Lower leg skin (tissue), 4 donors: ENCODE results near the gene RNLS. TPM values are rescaled to one million over a fixed set of nuclear protein-coding genes. Genes with fewer than 3 reads are reported as not detected.

Experiments used
- DNase-seq, 2 donors: peaks; one replicate each; pipeline ENCODE4 v3.0.0-alpha.2; 2019; ENCODE audit warnings: low spot score in 2 of 2
- H3K4me3 ChIP-seq: fragments of 200-600 bp; sonication (generic); 2 replicates; pipeline ENCODE4 v1.5.1; 2017; ENCODE audit warnings: mild to moderate bottlenecking, low read depth; ENCODE audit not compliant: poor library complexity, severe bottlenecking
- CTCF ChIP-seq, 3 donors: fragments of 450-650 bp; IDR thresholded peaks; one replicate each; pipeline ENCODE4 v1.5.1; 2016; ENCODE audit warnings: antibody characterized with exemption in 3 of 3, mild to moderate bottlenecking in 3 of 3, moderate library complexity in 2 of 3
- POLR2A ChIP-seq, 2 donors: fragments of 450-650 bp; IDR thresholded peaks; one replicate each; pipeline ENCODE4 v1.6.1; 2016 to 2017; ENCODE audit warnings: antibody characterized with exemption in 2 of 2, mild to moderate bottlenecking in 1 of 2, moderate library complexity in 1 of 2
- WGBS, 2 donors: methylation state at CpG; one replicate each; pipeline ENCODE4 v1.1.5; 2018; 5-methylcytosine and 5-hydroxymethylcytosine counted together
- intact Hi-C: fragments of 100-400 bp; cut with DNase I; formaldehyde crosslinking; loops from one replicate; pipeline ENCODE4 v1.15.0; 2023; ENCODE audit warnings: low total_unique reads
- total RNA-seq, 4 donors: library from RNA; depleted of rRNA; stranded (reverse); fragments of >200 nt; gene quantifications; one replicate each; pipeline ENCODE4 v1.1.0, GENCODE V29; 2016

RNLS gene
- total RNA-seq, 4 donors from 2014 or later: 6.8 to 18.3 (median 10.9) TPM

DNA sequence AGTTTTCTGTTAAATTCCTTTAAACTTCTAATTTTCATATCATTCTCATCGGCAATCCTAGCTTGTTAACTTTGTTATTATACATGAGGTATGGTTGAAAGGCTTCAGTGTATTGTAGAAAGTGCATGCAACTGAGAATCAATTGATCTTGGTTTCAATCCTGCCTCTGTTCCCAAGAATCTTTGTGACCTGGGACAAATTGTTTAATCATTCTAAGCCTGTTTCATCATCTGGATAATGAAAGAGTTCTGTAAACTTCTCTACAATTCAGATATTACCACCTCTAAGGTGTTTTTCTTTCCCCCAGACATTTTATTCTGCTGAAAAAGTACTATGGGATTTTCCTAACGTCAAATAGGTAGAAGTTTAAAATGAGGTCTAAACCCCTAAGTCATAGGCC lies 179.0 kb downstream of the RNLS start:
- WGBS, 2 donors: 94 to 97% methylated on average over 2 of the region's 2 CpGs
- intact Hi-C loops: no loop called here
- TF ChIP-seq CTCF (IDR thresholded peaks at IDR 0.05) (no peak), POLR2A (IDR thresholded peaks at IDR 0.05) (no peak)

DNA sequence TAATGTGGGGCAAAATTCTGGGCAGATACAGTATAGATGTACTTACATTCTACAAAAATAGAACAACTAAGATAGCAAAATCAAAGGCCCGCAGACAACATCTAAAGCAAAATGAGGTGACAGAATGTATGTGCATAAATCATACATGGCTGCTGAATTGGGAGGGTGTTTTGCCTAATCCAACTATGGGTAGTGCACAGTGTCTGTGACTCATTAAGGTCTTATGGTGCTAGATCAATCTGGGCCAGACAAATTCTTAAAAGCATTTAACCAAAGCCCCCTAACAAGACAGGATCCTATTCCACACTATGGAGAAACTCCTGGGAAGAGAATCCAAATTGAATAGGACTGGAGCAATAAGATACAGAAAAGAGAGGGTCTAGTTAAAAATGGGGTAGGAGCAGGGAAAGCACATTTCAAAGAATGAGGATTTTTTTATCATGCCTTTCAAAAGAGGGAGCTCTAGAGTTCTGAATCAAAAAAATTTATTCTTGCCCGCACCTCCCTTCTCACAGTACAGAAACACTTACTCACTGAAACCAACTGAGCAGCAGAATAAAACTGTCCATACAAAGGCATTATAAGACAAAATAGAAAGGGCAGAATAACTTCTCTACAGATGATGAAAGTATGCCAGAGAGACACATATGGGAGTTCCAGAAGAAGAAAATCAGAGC lies 181.3 kb downstream of the RNLS start:
- H3K4me3 ChIP-seq: no peak overlapping the region
- no peak for DNase-seq
- 72 to 75% methylated on average over 2 of the region's 2 CpGs for WGBS, 2 donors
- TF ChIP-seq POLR2A (IDR thresholded peaks at IDR 0.05): no peak
- TF ChIP-seq CTCF (IDR thresholded peaks at IDR 0.05): no peak
- intact Hi-C loops: no loop called here

More for the DNA sequence above, 179.0 kb downstream of the RNLS start:
- DNase-seq: no peak
- no peak overlapping the region for H3K4me3 ChIP-seq

- 95 to 97% methylated on average over 3 of the region's 3 CpGs for WGBS, 2 donors
- TF ChIP-seq POLR2A (IDR thresholded peaks at IDR 0.05) (no peak), CTCF (IDR thresholded peaks at IDR 0.05) (no peak)
- H3K4me3 ChIP-seq: no peak overlapping the region
- intact Hi-C loops: no loop called here
- DNase-seq: no peak
Measured at GRCh38 chr10:88399240-88399639, 183.9 kb downstream of the RNLS start.

DNA sequence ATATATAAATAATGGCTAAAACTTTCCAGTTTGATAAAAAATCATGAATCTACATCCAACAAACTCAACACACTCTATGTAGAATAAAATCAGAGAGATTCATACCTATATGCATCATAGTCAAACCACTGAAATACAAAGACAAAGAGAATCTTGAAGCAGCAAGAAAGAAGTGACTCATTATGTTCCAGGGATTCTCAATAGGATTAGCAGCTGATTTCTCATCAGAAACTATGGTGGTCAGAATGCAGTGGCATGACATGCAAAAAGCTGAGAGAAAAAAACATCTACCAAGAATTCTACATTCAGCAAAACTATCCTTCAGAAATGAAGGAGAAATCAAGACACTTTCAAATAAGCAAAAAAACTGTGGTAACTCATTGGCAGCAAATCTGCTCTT lies 187.4 kb downstream of the RNLS start:
- intact Hi-C loops: no loop called here
- TF ChIP-seq CTCF (IDR thresholded peaks at IDR 0.05) (no peak), POLR2A (IDR thresholded peaks at IDR 0.05) (no peak)
- DNase-seq: no peak
- no peak overlapping the region for H3K4me3 ChIP-seq

DNA sequence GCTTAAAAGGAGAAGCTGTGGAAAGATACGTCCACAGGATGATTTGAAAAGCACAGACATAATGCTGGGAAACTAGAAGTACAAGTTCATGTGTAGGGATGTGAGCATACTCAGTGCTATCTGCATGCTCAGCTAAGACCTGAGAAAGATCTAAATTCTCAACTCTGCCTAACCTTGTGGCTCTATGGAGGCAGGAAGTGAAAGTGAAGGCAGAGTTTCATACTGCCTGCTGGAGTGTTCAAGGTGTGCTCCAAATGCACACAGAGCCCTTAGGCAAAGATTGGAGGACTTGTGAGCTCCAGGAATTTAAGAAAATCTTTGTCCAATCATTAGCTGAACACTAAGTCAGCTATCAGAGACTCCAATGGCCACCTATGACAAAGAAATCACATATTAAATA lies 190.9 kb downstream of the RNLS start:
- intact Hi-C loops: no loop called here
- WGBS, 2 donors: 70 to 83% methylated on average over 1 of the region's 1 CpG
- no peak for DNase-seq
- TF ChIP-seq POLR2A (IDR thresholded peaks at IDR 0.05) (no peak), CTCF (IDR thresholded peaks at IDR 0.05) (no peak)
- H3K4me3 ChIP-seq: no peak overlapping the region

DNA sequence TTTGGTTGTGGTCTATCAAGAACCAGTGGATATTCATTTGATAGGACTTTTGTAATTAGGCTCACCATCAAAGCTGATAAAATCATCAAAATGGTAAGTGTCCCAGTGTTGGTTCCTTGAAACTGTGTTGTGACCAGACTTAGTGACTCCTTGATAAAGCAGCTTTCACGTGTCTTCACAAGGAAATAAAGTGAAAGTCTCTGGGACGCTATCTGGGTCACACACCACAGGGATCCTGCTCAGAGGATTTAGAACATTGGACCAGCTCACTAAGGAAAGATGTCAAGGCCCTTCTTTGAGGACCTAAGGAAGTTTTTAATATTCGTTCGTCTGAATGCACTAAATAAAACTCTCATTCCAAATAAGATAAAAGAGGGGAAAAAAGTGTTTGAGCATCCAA lies 193.1 kb downstream of the RNLS start:
- WGBS, 2 donors: 88 to 90% methylated on average over 4 of the region's 4 CpGs
- TF ChIP-seq CTCF (IDR thresholded peaks at IDR 0.05) (no peak), POLR2A (IDR thresholded peaks at IDR 0.05) (no peak)
- intact Hi-C loops: no loop called here
- DNase-seq: no peak
- H3K4me3 ChIP-seq: no peak overlapping the region
